Stimulated activated CD8-positive, alpha-beta memory T cell treated with anti-CD3 and anti-CD28 coated beads, Interleukin-2, amount 100 ng/mL, for 48 hours (primary cell): ENCODE data around the gene FCRL3.

Experiments used
- DNase-seq, 2 donors: peaks; one replicate each; pipeline ENCODE4 v3.0.0-alpha.2; 2020; ENCODE audit warnings: low read depth in 2 of 2

The FCRL3 gene

DNA sequence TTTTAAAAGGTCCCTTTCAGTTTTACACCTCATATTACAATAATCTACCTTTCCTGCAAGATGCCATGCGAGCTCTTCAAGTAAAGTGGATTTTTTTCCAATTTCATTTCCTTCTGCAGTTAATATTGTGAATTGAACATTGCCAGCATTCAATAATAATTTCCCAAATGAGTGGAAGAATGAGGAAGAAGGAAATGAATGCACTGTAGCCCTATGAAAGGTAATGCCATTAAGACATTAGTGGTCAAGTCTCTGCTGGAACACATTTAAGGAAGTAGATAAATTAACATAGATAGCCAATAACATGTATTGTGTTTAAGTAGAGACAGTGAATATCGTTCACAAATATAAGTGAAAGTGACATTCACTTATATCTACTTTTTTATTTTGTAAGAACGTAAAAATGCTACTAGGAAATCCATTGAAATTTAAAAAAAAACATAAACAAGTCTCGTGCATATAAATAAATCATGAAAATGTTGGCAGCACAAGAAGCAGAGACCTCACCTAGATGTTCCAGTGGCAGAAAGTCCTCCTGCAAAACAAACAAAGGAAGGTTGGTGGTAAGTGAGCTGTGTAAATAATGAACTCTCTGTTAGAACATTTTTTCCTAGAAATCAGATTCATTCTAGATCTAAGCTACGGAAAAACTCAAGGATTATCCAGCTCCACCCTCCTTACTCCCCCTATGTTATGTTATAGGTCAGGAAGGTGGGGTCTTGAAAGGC is 17.7 kb downstream of the FCRL3 start:
- DNase-seq, result no peak

DNA sequence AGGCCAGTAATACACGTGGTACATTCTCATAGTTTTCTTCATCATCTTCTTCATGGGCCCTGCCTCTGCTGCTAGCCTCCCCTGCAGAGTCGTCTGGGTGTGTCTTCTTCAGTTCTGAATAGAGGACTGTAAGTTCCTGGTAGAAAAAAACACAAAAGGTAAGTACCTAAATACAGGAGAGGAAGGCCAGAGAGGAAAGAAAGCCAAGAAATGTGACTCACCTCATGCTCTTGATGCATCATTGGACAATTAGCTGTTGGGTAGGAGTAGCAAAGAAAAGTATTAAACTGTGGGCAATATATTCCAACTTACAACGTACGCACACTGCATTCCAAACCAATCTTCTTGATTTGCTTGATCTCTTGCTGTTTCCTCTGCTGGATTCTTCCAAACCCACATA is 21.8 kb downstream of the FCRL3 start:
- no peak for DNase-seq

DNA sequence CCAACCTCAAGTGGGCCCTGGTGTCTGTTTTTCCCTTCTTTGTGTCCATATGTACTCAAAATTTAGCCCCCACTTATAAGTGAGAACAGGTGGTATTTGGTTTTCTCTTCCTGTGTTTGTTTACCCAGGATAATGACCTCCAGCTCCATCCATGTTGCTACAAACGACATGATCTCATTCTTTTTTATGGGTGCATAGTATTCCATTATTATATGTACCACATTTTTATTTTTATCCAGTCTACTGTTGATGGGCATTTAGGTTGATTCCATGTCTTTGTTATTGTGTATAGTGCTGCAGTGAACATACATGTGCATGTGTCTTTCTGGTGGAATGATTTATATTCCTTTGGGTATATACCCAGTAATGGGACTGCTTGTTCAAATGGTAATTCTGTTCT is 27.6 kb downstream of the FCRL3 start:
- no peak for DNase-seq

DNA sequence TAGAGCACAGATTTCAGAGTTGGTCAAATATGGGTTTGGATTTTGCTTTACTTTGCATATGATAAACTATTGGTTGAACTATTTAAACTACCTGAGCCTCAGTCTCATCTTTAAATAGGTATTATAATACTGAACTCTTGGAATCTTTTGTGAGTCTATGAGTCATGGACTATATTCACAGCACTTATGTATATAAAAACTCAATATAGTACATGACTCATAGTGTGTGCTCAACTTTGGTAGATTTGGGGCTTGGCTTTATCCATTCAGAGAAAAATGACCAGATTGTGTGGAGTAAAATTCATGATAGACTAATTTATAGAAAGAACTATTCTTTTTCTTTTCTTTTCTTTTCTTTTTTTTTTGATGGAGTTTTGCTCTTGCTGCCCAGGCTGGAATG is 28.7 kb downstream of the FCRL3 start:
- no peak for DNase-seq

DNA sequence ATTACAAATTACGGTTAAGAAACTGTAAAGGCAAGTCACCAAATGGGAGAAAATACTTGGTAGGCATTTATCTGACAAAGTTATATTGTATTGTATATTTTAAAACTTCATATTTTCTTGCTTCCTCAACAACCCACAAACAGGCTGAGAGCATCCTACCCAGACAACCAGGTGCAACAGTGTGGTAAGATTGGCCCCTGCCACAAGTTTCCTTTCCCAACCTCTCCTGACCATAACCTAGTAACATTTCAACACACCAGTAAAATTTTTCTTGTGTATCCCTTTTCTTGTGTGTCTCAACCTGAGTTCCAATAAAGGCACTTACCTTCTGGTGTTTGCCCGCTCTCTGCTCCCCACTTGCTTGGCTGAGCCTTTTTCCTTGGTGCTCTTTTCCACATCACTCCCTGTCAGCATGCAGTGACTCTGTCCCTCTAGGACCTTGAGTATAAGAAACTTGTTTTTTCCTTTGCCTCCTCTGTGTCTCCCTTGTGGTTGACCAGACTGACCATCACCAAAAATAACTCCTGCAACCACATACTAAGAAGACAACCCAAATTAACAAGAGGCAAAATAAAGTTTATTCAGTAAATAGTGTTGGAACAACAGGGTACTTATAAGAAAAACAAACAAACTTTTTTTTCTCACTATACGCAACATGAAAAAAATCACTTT is 40.9 kb downstream of the FCRL3 start:
- DNase-seq, result no peak

DNA sequence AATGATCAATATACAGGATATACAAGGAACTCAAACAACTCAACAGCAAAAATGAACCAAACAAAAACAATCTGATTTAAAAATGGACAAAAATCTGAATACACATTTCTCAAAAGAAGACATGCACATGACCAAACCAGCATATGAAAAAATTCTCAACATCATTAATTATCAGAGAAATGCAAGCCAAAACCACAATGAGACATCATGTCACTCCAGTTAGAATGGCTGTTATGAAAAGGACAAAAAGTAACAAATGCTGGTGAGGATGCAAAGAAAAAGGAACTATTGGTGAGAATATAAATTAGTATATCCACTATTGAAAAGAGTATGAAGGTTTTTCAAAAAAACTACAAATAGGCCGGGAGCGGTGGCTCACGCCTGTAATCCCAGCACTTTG is 42.0 kb downstream of the FCRL3 start:
- no peak for DNase-seq

DNA sequence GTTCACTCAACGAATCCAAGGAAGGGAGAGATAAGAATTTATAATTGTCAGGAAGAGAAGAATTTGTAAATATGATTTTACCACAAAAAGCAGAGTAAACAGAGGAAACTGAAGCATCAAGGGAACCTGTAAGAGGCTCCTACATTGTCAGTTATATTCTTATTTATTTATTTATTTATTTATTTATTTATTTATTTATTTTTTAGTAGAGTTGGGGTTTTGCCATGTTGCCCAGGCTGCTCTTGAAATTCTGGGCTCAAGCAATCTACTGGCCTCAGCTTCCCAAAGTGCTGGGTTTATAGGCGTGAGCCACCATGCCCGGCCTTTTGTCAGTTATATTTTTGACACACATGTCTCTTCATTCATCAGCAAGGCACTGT is 47.1 kb downstream of the FCRL3 start:
- no peak for DNase-seq

DNA sequence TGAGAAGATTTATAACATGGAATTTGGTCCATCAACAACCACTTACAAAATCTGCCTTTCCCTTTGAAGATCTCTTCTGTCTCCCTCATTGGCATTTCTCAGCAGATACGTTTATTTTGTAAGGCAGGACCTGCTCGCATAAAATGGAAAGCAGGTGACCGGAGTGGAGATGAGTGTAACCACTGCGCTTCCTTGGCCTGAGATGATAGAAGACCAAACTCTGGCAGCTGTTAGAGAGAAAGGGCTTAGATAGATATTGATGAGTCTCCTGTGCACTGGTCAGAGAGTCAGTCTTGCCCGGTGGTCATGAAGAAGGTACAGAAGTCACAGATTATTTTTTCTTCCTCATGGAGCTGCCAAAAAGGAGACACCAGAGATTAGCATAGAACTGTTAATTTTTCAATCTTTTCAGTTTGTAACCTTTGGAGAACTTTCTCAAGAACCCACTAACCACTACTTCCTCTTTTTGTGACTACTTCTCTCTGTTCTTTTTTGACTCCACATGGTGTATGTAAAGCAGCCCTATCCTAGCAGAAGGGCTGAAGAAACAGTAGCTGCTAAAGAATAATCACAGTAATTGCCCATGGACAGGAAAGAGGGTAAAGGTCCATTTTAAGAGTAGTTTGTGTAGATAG is 47.6 kb downstream of the FCRL3 start:
- no peak for DNase-seq

DNA sequence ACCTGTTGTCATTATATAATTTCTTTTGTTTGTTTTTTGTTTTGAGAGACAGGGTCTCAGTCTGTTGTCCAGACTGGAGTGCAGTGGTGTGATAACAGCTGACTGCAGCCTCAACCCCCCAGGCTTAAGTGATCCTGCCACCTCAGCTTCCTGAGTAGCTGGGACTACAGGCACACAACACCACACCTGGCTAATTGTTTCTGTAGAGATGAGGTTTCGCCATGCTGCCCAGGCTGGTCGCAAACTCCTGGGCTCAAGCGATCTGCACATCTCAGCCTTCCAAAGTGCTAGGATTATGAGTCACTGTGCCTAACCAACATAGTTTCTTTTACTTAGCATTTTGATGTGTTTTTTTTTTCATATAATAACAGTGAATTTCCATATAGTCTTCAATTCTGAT is 52.3 kb downstream of the FCRL3 start:
- no peak for DNase-seq

DNA sequence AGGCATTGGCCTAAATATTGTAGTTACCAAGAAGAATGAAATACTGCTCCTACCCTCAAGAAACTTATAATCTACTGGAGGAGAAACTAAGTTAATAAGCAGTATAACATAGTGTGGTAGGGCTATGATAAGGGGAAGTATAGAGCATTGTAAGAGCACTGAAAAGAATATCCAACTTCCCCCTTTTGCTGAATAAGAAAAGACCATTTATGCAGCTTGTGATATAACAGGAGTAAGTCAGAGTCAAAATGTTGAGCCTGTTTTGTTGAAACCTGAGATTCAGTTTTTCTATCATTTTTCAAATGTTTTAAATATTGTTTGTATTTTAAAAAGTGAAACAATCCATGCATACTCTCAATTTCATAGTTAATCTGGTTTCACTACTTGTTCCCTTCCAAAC is 54.4 kb downstream of the FCRL3 start:
- DNase-seq, result no peak

DNA sequence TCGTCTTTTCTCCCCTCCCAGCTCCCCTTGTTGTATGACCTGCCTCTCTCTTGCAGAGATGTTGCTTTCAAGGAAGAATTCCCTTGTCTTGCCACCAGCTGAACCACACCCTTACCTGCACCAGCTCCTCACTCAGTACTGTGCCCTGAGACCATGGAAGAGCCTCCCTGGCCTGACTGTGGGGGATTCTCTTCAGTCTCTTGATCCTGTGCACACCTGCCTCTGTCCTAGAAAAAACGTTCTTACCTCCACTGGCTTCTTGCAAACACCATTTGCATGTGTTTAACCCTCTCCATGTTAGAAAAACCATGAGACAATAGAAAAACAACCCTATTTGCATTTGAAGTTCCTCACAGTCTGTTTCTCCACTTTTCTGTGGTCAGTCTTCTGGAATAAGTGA is 59.4 kb downstream of the FCRL3 start:
- DNase-seq, result no peak

DNA sequence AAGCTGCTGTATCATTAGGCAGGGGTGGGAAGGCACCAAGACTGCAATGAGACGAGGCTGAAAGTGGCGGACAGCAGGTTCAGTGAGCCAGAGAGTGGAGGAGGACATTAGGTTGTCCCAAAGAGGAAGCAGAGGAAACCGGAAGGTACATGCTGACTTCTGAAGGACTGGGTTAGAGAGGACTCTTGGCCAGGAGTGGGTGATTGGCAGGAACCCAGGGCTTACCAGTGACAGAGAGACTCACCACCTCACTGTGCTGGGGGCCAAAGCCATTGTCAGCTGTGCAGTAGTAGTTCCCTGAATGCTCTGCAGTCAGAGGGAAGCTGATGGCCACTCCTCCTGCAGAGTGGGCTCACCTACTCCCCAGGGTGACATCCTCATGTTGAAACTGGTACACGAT is 60.8 kb downstream of the FCRL3 start:
- DNase-seq, result no peak

DNA sequence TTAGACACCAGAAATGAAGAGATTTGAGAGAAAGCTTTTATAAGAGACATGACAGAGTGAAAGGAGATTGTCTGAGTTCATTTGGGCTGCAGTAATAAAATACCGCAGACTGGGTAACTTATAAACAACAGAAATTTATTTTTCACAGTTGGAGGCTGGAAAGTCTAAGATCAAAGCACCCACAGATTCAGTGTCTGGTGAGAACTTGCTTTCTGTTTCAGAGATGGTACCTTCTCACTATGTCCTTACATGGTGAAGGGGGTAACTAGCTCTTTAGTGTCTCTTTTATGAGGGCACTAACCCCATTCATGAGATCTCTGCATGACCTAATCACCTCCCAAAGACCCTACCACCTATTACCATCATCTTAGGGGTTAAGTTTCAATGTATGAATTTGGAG is 71.8 kb downstream of the FCRL3 start:
- no peak for DNase-seq
